Peyer's patch (tissue), 4 donors: ENCODE results near the gene NOS3.

Experiments used
- CTCF ChIP-seq, 6 experiments: fragments of 450-650 bp in 4 of 6; fragments of 200-600 bp in 2 of 6; sonication (generic) in 1 of 6; IDR thresholded peaks; one replicate each; pipeline ENCODE4 v1.5.1; 2017 to 2019; ENCODE audit warnings: antibody characterized with exemption in 6 of 6, mild to moderate bottlenecking in 3 of 6, moderate library complexity in 1 of 6
- POLR2A ChIP-seq, 2 donors: fragments of 450-650 bp; IDR thresholded peaks; one replicate each; pipeline ENCODE4 v1.5.1; 2017; ENCODE audit warnings: antibody characterized with exemption in 2 of 2, mild to moderate bottlenecking in 2 of 2, moderate library complexity in 2 of 2

DNA sequence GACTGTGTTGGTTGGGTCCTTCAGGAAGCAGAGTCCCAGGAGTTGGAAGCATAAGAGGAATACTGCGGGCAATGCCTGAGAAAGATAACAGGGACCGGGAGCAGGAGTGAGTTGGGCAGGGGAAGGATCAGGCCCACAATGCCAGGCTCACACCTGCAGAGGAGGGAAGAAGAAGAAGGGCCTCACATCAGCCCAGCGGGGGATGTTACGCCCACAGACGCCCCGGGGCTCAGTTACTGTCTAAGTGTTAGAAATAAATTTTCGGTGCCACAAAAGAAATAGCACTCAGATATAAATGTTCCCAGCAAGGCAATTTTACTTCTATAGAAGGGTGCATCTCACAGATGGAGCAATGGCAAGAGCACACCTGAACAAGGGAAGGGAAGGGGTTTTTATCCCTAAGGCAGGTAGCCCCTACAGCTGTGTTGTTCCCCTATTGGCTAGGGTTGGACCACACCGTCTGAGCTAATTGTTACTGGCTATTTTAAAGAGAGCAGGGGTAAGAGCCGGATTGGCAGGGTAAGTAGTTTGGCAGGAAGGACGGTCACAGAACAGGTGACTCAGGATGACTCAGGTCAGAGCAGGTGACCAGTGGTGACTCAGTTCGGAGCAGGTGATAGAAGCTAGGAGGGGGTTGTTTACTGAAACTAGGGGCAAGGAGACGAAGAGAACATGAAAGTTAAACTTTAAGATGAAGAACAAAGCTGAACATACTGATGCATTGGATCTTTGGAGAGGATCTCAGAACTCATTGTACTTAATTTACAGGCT, at the start of gene NOS3:
- TF ChIP-seq CTCF (IDR thresholded peaks at IDR 0.05) (no peak), POLR2A (IDR thresholded peaks at IDR 0.05) (no peak)
